GM12891 (cell line): ENCODE measurements around the gene CYP2A6.
"Not testable (repeated sequence)": the region's sequence is repeated elsewhere in the genome, so short reads cannot be mapped to it uniquely, and the experiment has no call there.

Source experiments
- POLR2A ChIP-seq: IDR thresholded peaks from 2 replicates; pipeline ENCODE4 v1.6.1; 2011; ENCODE audit warnings: low read depth, low read length, control low read depth
- POU2F2 ChIP-seq: IDR thresholded peaks from 2 replicates; pipeline ENCODE4 v1.6.1; 2011; ENCODE audit warnings: low read depth, mild to moderate bottlenecking, control low read depth, low read length, moderate library complexity
- SPI1 ChIP-seq: IDR thresholded peaks from 2 replicates; pipeline ENCODE4 v1.6.1; 2011; ENCODE audit warnings: low read depth, low read length, control low read depth
- TAF1 ChIP-seq: IDR thresholded peaks from 2 replicates; pipeline ENCODE4 v1.6.1; 2011; ENCODE audit warnings: low read depth, low read length, control low read depth

DNA sequence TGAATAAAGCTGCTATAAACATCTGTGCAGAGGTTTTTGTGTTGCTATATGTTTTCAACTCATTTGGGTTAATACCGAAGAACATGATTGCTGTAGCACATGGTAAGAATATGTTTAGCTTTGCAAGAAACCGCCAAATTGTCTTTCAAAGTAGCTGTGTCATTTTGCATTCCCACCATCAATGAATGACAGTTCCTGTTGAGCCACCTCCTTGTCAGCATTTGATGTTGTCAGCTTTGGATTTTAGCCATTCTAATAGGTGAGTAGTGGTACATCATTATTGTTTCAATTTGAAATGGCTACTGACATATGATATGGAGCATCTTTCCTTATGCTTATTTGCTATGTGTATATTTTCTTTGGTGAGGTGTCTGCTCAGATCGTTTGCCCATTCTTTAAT, 8.2 kb downstream of the CYP2A6 start:
- not testable (repeated sequence) for TF ChIP-seq POU2F2, POLR2A, SPI1, TAF1
